ENCODE results near the gene HPS3.

DNA sequence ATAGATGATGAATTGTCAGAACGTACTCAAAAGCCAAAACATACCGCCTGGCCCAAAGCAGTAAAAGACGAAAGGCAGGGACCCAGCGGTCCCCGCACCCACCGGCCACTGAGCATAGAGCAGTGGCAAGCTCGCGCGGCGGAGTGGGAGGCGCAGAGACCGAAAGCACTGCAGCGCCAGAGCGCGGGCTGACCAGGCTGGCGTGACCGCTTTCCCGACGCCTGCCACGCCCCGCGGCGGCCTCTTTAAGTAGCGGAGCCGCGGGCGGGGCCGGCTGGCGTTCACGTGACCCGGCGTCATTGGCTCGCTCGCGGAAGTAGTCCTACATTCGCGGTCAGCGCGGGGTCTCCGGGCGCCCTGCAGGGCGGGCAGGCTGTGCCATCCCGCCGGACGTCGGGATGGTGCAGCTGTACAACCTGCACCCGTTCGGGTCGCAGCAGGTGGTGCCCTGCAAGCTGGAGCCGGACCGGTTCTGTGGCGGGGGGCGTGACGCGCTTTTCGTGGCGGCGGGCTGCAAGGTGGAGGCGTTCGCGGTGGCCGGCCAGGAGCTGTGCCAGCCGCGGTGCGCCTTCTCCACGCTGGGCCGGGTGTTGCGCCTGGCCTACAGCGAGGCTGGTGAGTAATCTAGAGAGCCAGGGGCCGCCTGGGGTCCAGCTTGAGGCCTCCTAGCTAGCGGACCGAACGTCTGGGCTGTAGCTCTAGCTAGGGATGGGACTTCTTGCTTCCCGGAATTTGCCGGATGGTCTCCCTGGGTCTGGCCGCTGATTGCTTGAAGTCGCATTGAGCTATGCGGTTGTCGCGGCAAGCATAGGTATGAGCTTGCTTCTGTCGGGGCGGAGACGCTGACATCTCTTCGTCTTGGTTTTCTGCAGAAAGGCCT, at the start of gene HPS3:
- TF ChIP-seq, protein P1, sequence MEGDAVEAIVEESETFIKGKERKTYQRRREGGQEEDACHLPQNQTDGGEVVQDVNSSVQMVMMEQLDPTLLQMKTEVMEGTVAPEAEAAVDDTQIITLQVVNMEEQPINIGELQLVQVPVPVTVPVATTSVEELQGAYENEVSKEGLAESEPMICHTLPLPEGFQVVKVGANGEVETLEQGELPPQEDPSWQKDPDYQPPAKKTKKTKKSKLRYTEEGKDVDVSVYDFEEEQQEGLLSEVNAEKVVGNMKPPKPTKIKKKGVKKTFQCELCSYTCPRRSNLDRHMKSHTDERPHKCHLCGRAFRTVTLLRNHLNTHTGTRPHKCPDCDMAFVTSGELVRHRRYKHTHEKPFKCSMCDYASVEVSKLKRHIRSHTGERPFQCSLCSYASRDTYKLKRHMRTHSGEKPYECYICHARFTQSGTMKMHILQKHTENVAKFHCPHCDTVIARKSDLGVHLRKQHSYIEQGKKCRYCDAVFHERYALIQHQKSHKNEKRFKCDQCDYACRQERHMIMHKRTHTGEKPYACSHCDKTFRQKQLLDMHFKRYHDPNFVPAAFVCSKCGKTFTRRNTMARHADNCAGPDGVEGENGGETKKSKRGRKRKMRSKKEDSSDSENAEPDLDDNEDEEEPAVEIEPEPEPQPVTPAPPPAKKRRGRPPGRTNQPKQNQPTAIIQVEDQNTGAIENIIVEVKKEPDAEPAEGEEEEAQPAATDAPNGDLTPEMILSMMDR (conservative IDR thresholded peaks at IDR 0.05 in 1 of 2, IDR thresholded peaks at IDR 0.05 in 1 of 2; ENCODE audit: extremely low read depth in 1 of 2, insufficient read depth in 1 of 2, low read depth in 1 of 2, low read length in 2 of 2): no peak
- no peak for TF ChIP-seq EZH2 (IDR thresholded peaks at IDR 0.05; ENCODE audit: borderline replicate concordance, low read length)

Data from mammary epithelial cell (primary cell).